ENCODE measurements around the gene ASS1.

The ASS1 gene

GRCh38 chr9:130537346-130538050, 92.7 kb downstream of the ASS1 start:
- no peak for FAIRE-seq

- FAIRE-seq = no peak
Measured at GRCh38 chr9:130539420-130540223, 94.9 kb downstream of the ASS1 start.

- FAIRE-seq = no peak
Measured at GRCh38 chr9:130541533-130541932, 96.8 kb downstream of the ASS1 start.

- FAIRE-seq = no peak
Measured at GRCh38 chr9:130542038-130542437, 97.3 kb downstream of the ASS1 start.

GRCh38 chr9:130542457-130543228, 97.9 kb downstream of the ASS1 start:
- FAIRE-seq = no peak

- no peak for FAIRE-seq
Measured at GRCh38 chr9:130543368-130543767, 98.6 kb downstream of the ASS1 start.

GRCh38 chr9:130543859-130544258, 99.1 kb downstream of the ASS1 start:
- no peak for FAIRE-seq

- no peak for FAIRE-seq
Measured at GRCh38 chr9:130544364-130544763, 99.6 kb downstream of the ASS1 start.

GRCh38 chr9:130548103-130548502, 103.3 kb downstream of the ASS1 start:
- FAIRE-seq = no peak

- FAIRE-seq = no peak
Measured at GRCh38 chr9:130549093-130549735, 104.5 kb downstream of the ASS1 start.
